ENCODE results near the gene GTF2A1L.
A peak's percentile ranks its signal among the peaks of the same experiment; 100 is the strongest.

The GTF2A1L gene

DNA sequence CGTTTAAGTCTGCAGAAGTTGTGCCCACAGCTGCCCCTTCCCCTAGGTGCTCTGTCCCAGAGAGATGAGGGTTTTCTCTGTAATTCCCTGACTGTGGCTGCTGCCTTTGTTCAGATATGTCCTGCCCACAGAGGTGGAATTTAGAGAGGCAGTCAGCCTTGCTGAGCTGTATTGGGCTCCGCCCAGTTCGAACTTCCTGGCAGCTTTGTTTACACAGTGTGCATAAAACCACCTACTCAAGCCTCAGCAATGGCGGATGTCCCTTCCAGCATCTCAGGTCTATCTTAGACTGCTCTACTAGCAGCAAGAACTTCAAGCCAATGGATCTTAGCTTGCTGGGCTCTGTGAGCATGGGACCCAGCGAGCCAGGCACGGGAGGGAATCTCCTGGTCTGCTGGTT lies 89.8 kb downstream of the GTF2A1L start:
- no peak for DNase-seq

GRCh38 chr2:48709096-48710034 lies 91.7 kb downstream of the GTF2A1L start:
- no peak for DNase-seq

- no peak for DNase-seq
Measured at GRCh38 chr2:48711343-48711742, 93.7 kb downstream of the GTF2A1L start.

DNA sequence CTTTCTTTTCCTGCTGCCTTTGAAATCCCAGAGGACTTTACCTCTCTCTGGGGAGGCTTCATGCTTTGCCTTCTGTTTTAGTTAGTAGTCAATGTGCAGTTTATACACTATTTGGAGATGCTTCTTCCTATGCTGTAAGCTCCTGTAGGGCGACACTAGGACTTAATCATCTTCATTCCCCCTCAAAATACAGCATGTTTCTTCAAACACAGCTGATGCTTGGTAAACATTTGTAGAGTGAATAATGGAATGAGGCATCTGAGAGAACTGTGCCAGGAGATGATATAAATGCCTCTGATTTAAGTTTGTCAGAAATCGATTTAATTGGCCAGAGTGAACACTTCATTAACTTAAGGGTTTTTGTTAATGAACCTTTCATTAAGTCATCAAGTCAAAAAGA lies 94.5 kb downstream of the GTF2A1L start:
- DNase-seq, result no peak

DNA sequence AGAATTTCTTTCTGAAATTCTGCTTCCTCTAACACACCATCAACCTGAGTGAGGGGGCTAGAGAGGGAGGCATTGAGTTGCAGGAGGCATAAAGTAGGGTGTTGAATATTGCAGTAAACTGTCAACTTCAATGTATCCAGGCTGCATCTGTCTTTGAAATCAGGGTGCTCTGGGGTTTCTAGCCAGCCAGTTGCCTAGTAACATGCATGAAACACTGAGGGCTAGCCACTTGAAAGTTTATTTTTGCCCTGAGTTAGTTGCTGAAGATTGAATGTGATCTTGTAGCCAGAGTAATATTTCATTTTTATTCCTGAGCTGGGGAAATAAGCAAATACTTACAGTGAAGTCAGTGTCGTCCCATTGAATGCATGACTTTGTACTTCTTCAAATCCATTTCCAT lies 96.0 kb downstream of the GTF2A1L start:
- no peak for DNase-seq

- no peak for DNase-seq
Measured at GRCh38 chr2:48714245-48714644, 96.6 kb downstream of the GTF2A1L start.

- peak; percentile 29 for DNase-seq
Measured at GRCh38 chr2:48715042-48715899, 97.6 kb downstream of the GTF2A1L start.

- no peak for DNase-seq
Measured at GRCh38 chr2:48715956-48716355, 98.3 kb downstream of the GTF2A1L start.

- no peak for DNase-seq
Measured at GRCh38 chr2:48717846-48718245, 100.2 kb downstream of the GTF2A1L start.

GRCh38 chr2:48719480-48720177 lies 102.0 kb downstream of the GTF2A1L start:
- no peak for DNase-seq

- DNase-seq, result no peak
Measured at GRCh38 chr2:48721158-48721557, 103.5 kb downstream of the GTF2A1L start.

- no peak for DNase-seq
Measured at GRCh38 chr2:48722391-48722790, 104.7 kb downstream of the GTF2A1L start.

GRCh38 chr2:48723129-48723528 lies 105.5 kb downstream of the GTF2A1L start:
- no peak for DNase-seq

- no peak for DNase-seq
Measured at GRCh38 chr2:48724278-48724677, 106.6 kb downstream of the GTF2A1L start.

GRCh38 chr2:48725696-48726494 lies 108.2 kb downstream of the GTF2A1L start:
- DNase-seq, result no peak

DNA sequence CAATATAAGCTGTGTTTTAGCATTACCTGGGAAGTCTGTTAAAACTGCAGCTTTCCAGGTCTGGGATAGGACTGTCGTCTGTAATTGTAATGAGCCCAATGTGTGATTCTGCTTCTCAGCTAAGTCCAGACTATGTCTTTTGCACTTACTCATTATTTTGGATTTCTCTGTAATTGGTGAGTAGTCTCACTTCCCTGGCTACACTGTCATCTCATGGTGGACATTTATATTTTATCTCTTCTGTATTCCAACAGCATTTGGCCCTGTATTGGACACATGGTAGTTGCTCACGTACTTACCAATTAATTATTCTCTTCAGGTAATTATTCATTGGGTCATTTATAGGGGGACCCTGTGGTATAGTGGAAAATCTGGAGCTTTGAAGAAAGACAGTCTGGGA lies 109.9 kb downstream of the GTF2A1L start:
- DNase-seq, result peak; percentile 14

DNA sequence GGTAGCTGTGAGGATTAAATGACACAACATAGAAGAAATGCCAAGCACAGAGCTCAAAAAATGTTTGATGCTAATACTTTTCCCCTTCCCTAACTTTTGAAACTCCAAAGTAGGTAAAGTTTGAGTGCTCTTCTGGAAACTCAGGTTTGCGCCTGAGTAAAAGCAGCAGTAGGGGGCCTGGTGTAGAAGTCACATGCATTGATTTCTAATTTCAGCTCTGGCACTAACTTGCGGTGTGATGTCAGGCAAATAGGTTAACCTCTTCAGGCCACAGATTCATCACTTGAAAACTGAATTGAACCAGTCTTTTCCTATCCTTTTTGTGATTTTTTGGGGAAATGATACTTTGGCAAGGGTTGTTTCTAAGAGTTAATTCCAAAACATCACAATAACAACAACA lies 110.6 kb downstream of the GTF2A1L start:
- DNase-seq, result no peak

DNA sequence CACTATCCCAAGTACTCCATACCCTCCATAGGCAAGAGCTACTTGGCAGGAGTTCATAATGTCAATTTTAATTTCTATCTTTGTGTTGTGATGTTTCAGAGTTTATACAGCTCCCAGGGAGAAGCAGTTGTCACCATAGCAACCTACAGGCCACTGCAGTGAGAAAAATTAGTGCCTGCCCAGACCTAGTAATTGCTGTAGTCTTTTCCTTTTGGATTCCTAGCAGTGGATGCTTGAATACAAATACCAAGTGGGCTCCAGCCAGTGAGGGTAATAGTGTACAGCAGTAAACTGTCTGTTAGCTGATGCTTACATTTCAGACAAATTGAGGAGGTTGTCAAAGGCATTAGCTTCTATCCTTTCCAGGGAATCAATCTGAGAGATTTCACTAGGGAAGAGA lies 111.2 kb downstream of the GTF2A1L start:
- no peak for DNase-seq

Measured in suppressor macrophage treated with lipopolysaccharide for 4 hours (primary cell).